ENCODE measurements around the gene LINGO4.

DNA sequence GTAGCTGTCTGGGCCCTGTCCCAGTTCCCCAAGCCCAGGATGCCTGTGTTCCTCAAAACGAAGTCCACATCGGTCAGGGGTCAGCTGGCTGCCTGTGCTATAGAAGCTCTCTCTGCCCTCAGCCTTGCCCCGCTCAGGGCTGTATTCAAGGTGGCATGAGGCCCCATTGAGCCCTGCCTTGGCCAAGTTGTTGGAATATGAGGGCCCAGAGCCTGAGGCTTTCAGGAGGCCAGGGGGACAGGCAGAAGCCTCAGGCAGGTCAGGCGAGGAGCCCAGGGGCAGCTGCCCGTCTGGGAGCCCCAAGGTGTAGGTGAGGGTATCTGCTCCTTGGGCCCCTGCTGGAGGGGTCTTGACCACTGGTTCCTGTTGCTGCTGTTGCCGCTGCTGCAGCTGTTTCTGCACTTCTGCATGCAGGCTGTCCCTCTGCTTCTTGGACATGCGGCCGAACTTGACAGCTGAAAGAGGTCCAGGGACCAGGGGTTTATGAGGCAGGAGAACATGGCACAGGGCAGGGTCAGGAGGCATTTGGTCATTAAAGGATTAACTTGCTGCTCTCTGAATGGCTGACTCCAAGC lies 9.8 kb upstream of the LINGO4 start:
- TF ChIP-seq CTCF (optimal IDR thresholded peaks at IDR 0.05 in 1 of 3, IDR thresholded peaks at IDR 0.05 in 1 of 3, conservative IDR thresholded peaks at IDR 0.05 in 1 of 3; ENCODE audit: extremely low read depth in 1 of 3, insufficient read depth in 2 of 3, low read length in 3 of 3) (no peak), EZH2 (IDR thresholded peaks at IDR 0.05; ENCODE audit: low read length) (no peak)

Measured in keratinocyte (primary cell).